Activated naive CD4-positive, alpha-beta T cell treated with anti-CD3 and anti-CD28 coated beads for 36 hours (primary cell): Measurements from ENCODE around the gene FBXO34. TPM values are rescaled to one million over a fixed set of nuclear protein-coding genes. Genes with fewer than 3 reads are reported as not detected.
"Not testable (repeated sequence)": the region's sequence is repeated elsewhere in the genome, so short reads cannot be mapped to it uniquely, and the experiment has no call there.

Experiments used
- CTCF ChIA-PET: fragments of 350-600 bp; sonication (Branson Sonifier 250); formaldehyde crosslinking; loops from one replicate; lab custom pipeline; 2021; ENCODE audit warnings: antibody characterized with exemption; lab: Charles Lee
- DNase-seq: peaks from one replicate; pipeline ENCODE4 v3.0.0-alpha.2; 2020
- H3K27ac Mint-ChIP-seq: one replicate; pipeline ENCODE4 v1.8.0; 2021; ENCODE audit warnings: mild to moderate bottlenecking, mixed read lengths
- H3K27me3 Mint-ChIP-seq: one replicate; pipeline ENCODE4 v1.8.0; 2021; ENCODE audit warnings: low read depth, mixed read lengths
- H3K36me3 Mint-ChIP-seq: one replicate; pipeline ENCODE4 v1.8.0; 2021; ENCODE audit warnings: low read depth, mixed read lengths
- H3K4me1 Mint-ChIP-seq: one replicate; pipeline ENCODE4 v1.8.0; 2021; ENCODE audit warnings: low read depth, mixed read lengths
- H3K4me3 Mint-ChIP-seq: one replicate; pipeline ENCODE4 v1.8.0; 2021; ENCODE audit warnings: mild to moderate bottlenecking, moderate library complexity, mixed read lengths
- H3K9me3 Mint-ChIP-seq: one replicate; pipeline ENCODE4 v1.8.0; 2021; ENCODE audit warnings: mixed read lengths
- intact Hi-C: fragments of 100-400 bp; cut with micrococcal nuclease; formaldehyde crosslinking; loops from one replicate; pipeline ENCODE4 v1.15.1; 2023
- total RNA-seq, 2 experiments: library from RNA; stranded (reverse); gene quantifications; one replicate each; pipeline ENCODE4 v1.2.3, GENCODE V29; 2021

The FBXO34 gene
- total RNA-seq, 2 experiments from 2014 or later = 17.4 to 17.7 TPM

- intact Hi-C loops = loop anchor here (5.0 kb wide), 5 partner anchors 53 to 1933 kb away; partner anchors contain the start of genes AP5M1, EXOC5, KTN1 and PELI2
- peak; percentile 21 for DNase-seq
- peak overlapping the region; percentile 78 for H3K27ac Mint-ChIP-seq
- no peaks in the 10 kb centered on the region for H3K9me3 Mint-ChIP-seq
- H3K4me3 Mint-ChIP-seq = peak overlapping the region; percentile 10
- no peaks in the 10 kb centered on the region for H3K27me3 Mint-ChIP-seq
- peaks cover 82% of the 10 kb centered on the region for H3K4me1 Mint-ChIP-seq
- no peaks in the 10 kb centered on the region for H3K36me3 Mint-ChIP-seq
- CTCF ChIA-PET = interaction anchor here (0.7 to 3.3 kb wide), 6 partner anchors 8 to 84 kb away, joined by 3 to 31 read pairs (median 4); partner anchors contain the start of gene FBXO34
Measured at GRCh38 chr14:55333711-55334485, 62.7 kb downstream of the FBXO34 start.

GRCh38 chr14:55336162-55336561 lies 64.9 kb downstream of the FBXO34 start:
- Mint-ChIP-seq H3K9me3 (no peaks in the 10 kb centered on the region), H3K4me1 (peaks cover 80% of the 10 kb centered on the region), H3K36me3 (no peaks in the 10 kb centered on the region), H3K27ac (peak overlapping the region; percentile 44), H3K4me3 (no peak overlapping the region), H3K27me3 (no peaks in the 10 kb centered on the region)
- CTCF ChIA-PET = interaction anchor here (1.8 kb wide), 1 partner anchor 18 kb away, joined by 8 read pairs; no protein-coding TSS in a partner anchor
- intact Hi-C loops = loop anchor here (5.0 kb wide), 1 partner anchor 239 kb away; no protein-coding TSS in a partner anchor
- DNase-seq = peak; percentile 39

GRCh38 chr14:55336691-55337090 lies 65.5 kb downstream of the FBXO34 start:
- Mint-ChIP-seq H3K27ac (peak overlapping the region; percentile 29), H3K4me1 (peaks cover 84% of the 10 kb centered on the region), H3K9me3 (no peaks in the 10 kb centered on the region), H3K4me3 (no peak overlapping the region), H3K27me3 (no peaks in the 10 kb centered on the region), H3K36me3 (no peaks in the 10 kb centered on the region)
- peak; percentile 12 for DNase-seq
- CTCF ChIA-PET = interaction anchor here (0.7 to 1.8 kb wide), 2 partner anchors 15 to 18 kb away, joined by 3 to 8 read pairs; no protein-coding TSS in a partner anchor
- intact Hi-C loops = loop anchor here (1.0 to 5.0 kb wide), 3 partner anchors 38 to 239 kb away; partner anchors contain the start of gene FBXO34

GRCh38 chr14:55339770-55340169 lies 68.5 kb downstream of the FBXO34 start:
- Mint-ChIP-seq H3K4me1 (peaks cover 70% of the 10 kb centered on the region), H3K36me3 (no peaks in the 10 kb centered on the region), H3K4me3 (no peak overlapping the region), H3K9me3 (no peaks in the 10 kb centered on the region), H3K27ac (no peak overlapping the region), H3K27me3 (no peaks in the 10 kb centered on the region)
- intact Hi-C loops = loop anchor here (1.0 to 5.0 kb wide), 2 partner anchors 9 to 242 kb away; no protein-coding TSS in a partner anchor
- peak; percentile 40 for DNase-seq
- CTCF ChIA-PET = interaction anchor here (0.6 to 2.2 kb wide), 4 partner anchors 15 to 106 kb away, joined by 3 to 6 read pairs (median 3); no protein-coding TSS in a partner anchor

- DNase-seq = no peak
- Mint-ChIP-seq H3K9me3 (no peaks in the 10 kb centered on the region), H3K4me1 (peaks cover 71% of the 10 kb centered on the region), H3K27ac (no peak overlapping the region), H3K4me3 (no peak overlapping the region), H3K27me3 (no peaks in the 10 kb centered on the region), H3K36me3 (no peaks in the 10 kb centered on the region)
- CTCF ChIA-PET = interaction anchor here (0.6 kb wide), 1 partner anchor 68 kb away, joined by 3 read pairs; no protein-coding TSS in a partner anchor
- intact Hi-C loops = no loop called here
Measured at GRCh38 chr14:55340482-55340881, 69.3 kb downstream of the FBXO34 start.

GRCh38 chr14:55341781-55342180 lies 70.6 kb downstream of the FBXO34 start:
- CTCF ChIA-PET = interaction anchor here (1.1 to 2.8 kb wide), 2 partner anchors 8 to 12 kb away, joined by 3 to 8 read pairs; no protein-coding TSS in a partner anchor
- intact Hi-C loops = no loop called here
- Mint-ChIP-seq H3K9me3 (no peaks in the 10 kb centered on the region), H3K27me3 (no peaks in the 10 kb centered on the region), H3K36me3 (no peaks in the 10 kb centered on the region), H3K4me1 (peaks cover 71% of the 10 kb centered on the region), H3K4me3 (no peak overlapping the region), H3K27ac (no peak overlapping the region)
- no peak for DNase-seq

- intact Hi-C loops, H3K27ac Mint-ChIP-seq: not testable (repeated sequence)
Measured at GRCh38 chr14:55344582-55345163, 73.5 kb downstream of the FBXO34 start.

GRCh38 chr14:55347040-55347439 lies 75.8 kb downstream of the FBXO34 start:
- Mint-ChIP-seq H3K27me3 (no peaks in the 10 kb centered on the region), H3K4me3 (no peak overlapping the region)

More at GRCh38 chr14:55344582-55345163, 73.5 kb downstream of the FBXO34 start:
- CTCF ChIA-PET = interaction anchor here (1.0 to 2.1 kb wide), 2 partner anchors 10 to 25 kb away, joined by 3 to 10 read pairs; no protein-coding TSS in a partner anchor
- H3K36me3 Mint-ChIP-seq, H3K27me3 Mint-ChIP-seq, H3K4me3 Mint-ChIP-seq, H3K9me3 Mint-ChIP-seq, DNase-seq: not testable (repeated sequence)
- H3K4me1 Mint-ChIP-seq = peaks cover 69% of the 10 kb centered on the region

GRCh38 chr14:55347748-55348147 lies 76.5 kb downstream of the FBXO34 start:
- Mint-ChIP-seq H3K4me1 (peaks cover 47% of the 10 kb centered on the region), H3K27me3 (no peaks in the 10 kb centered on the region), H3K4me3 (no peak overlapping the region), H3K9me3 (no peaks in the 10 kb centered on the region), H3K27ac (no peak overlapping the region), H3K36me3 (peaks cover 8% of the 10 kb centered on the region)
- intact Hi-C loops = loop anchor here (2.0 kb wide), 1 partner anchor 41 kb away; no protein-coding TSS in a partner anchor
- CTCF ChIA-PET = interaction anchor here (0.7 to 5.0 kb wide), 3 partner anchors 10 to 98 kb away, joined by 3 to 27 read pairs (median 5); partner anchors contain the start of gene FBXO34
- DNase-seq = no peak

More at GRCh38 chr14:55347040-55347439, 75.8 kb downstream of the FBXO34 start:
- Mint-ChIP-seq H3K9me3 (no peaks in the 10 kb centered on the region), H3K27ac (no peak overlapping the region), H3K4me1 (peaks cover 50% of the 10 kb centered on the region), H3K36me3 (peaks cover 4% of the 10 kb centered on the region)
- no peak for DNase-seq
- intact Hi-C loops = no loop called here
- CTCF ChIA-PET = interaction anchor here (1.6 to 5.0 kb wide), 3 partner anchors 7 to 77 kb away, joined by 6 to 27 read pairs (median 10); partner anchors contain the start of gene FBXO34

GRCh38 chr14:55348766-55349453 lies 77.7 kb downstream of the FBXO34 start:
- no peaks in the 10 kb centered on the region for H3K9me3 Mint-ChIP-seq
- intact Hi-C loops = loop anchor here (2.0 kb wide), 1 partner anchor 42 kb away; no protein-coding TSS in a partner anchor
- H3K4me1 Mint-ChIP-seq = peaks cover 53% of the 10 kb centered on the region
- H3K36me3 Mint-ChIP-seq = peaks cover 11% of the 10 kb centered on the region
- H3K4me3 Mint-ChIP-seq = no peak overlapping the region
- no peak overlapping the region for H3K27ac Mint-ChIP-seq
- H3K27me3 Mint-ChIP-seq = no peaks in the 10 kb centered on the region
- DNase-seq = peak; percentile 22
- CTCF ChIA-PET = interaction anchor here (1.4 to 5.0 kb wide), 2 partner anchors 11 to 79 kb away, joined by 5 to 27 read pairs; partner anchors contain the start of gene FBXO34

- CTCF ChIA-PET = interaction anchor here (1.4 to 5.0 kb wide), 2 partner anchors 77 to 79 kb away, joined by 4 to 27 read pairs; partner anchors contain the start of gene FBXO34
- Mint-ChIP-seq H3K36me3 (peaks cover 11% of the 10 kb centered on the region), H3K27ac (no peak overlapping the region), H3K27me3 (no peaks in the 10 kb centered on the region), H3K4me1 (peaks cover 54% of the 10 kb centered on the region), H3K9me3 (no peaks in the 10 kb centered on the region), H3K4me3 (no peak overlapping the region)
- intact Hi-C loops = loop anchor here (2.0 kb wide), 1 partner anchor 43 kb away; no protein-coding TSS in a partner anchor
- DNase-seq = no peak
Measured at GRCh38 chr14:55349565-55349964, 78.3 kb downstream of the FBXO34 start.
